Activated T-helper 1 cell treated with anti-CD3 and anti-CD28 coated beads, Interleukin-2, amount 50 U/mL, for 16 hours (primary cell): ENCODE results near the gene MFSD6.
"Not testable (repeated sequence)": the region's sequence is repeated elsewhere in the genome, so short reads cannot be mapped to it uniquely, and the experiment has no call there.

Experiments
- DNase-seq, 2 donors: peaks; one replicate each; pipeline ENCODE4 v3.0.0-alpha.2; 2020; ENCODE audit warnings: low read depth in 1 of 2, low spot score in 1 of 2

Gene MFSD6

GRCh38 chr2:190407662-190408537 lies at the start of gene MFSD6:
TSS of gene MFSD6 (plus strand) at chr2:190408355. CDS start at chr2:190436030, 27,675 bp downstream.
- peak; percentile 34 to 46 for DNase-seq

DNA sequence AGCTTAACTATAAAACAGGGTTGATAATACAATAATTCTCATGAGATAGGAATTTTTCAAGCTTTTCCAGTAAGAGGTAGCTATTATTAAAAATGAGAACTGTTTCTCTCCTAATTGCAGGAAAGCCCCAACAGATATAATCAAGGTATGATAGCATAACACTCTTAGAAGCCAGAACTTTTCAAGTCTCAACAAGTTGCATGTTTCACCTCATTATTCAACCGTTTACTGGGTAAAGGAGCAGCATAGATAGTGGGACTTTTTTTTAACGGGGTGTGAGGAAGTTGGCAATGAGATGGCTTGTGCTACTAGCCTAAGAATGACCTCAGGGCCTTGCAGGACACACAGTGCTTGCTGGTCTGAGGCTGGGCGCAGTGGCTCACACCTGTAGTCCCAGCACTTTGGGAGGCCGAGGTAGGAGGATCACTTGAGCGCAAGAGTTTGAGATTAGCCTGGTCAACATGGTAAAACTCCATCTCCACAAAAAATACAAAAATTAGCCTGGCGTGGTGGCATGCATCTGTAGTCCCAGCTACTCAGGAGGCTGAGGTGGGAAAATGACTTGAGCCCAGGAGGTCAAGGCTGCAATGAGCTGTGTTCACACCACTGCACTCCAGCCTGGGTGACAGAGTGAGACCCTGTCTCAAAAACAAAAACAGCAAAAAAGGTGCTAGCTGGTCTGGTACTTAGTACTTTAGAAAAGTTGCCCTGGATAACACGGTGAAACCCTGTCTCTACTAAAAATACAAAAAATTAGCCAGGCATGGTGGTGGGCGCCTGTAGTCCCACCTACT lies 49.3 kb upstream of the MFSD6 start:
- not testable (repeated sequence) for DNase-seq

DNA sequence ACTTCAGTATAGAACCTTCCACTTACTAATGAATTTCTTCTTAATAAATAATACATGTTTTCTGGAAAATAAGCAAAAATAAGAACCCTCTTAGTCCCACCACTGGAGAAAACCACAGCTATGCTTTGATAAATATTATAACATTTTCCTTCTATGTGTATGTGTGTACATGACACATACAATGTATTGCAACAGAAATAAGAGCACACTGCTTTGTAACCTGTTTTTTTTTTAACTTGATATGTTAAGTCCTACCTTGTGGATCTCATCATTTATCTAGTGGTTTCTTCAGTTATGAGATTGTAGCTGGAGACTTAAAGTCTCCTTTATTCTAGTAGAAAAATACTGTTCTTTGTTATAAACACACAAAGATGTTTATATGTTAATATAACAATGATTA lies 47.6 kb upstream of the MFSD6 start:
- no peak for DNase-seq

DNA sequence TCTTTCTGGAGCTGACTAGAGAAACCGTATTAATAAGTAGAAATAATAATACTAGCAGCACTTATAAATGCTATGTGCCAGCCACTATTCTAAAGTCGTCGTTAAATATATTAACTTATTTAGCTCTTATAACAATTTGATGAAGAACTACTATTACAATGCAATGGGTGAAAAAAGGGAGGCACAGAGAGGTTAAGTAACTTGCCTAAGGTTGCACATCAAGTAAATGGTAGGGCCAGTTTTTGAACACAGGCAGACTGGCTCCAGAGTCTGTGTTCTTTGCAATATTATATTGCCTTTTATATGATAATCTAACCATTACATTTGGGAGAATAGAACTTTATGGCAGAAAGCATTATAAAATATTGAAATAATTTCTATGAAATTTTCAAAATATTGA lies 47.2 kb upstream of the MFSD6 start:
- DNase-seq, result no peak

DNA sequence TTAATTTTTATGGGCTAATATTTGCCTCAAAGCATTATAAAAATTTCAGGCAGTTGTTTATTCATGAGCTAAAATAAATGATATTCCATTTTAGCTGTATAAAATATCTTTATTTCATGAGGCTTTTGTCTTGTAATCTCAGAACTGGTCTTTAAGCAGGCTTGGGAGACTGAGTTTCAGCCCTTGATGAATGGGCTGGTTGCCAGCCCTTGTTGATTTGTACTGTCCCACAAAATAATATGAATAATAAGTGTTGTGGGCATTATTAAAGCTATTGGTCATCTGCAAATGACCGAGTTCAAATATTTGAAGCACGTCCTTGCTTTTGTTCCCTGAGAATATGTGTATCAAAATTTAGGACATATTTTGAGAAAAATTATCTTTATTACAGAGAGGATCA lies 46.6 kb upstream of the MFSD6 start:
- DNase-seq, result no peak

DNA sequence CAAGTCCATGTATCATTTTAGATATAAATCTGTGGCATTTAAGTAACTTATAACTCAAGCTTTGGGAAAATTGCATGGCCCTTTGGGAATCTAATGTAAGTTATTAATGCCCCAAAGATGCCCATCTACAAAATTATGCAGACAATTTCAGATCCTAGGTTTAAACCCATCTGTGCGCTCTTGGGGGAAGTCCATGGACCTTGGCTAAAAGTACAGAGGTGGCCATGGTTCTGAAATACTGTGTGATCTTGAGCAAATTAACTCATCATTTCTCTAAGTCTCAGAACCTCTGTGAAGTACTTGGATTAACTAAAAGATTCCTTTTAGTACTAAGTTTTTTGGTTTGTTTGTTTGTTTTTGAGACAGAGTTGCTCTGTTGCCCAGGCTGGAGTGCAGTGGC lies 45.3 kb upstream of the MFSD6 start:
- no peak for DNase-seq

- no peak for DNase-seq
These were observed 42.5 kb upstream of the MFSD6 start for GRCh38 chr2:190365499-190366204.

DNA sequence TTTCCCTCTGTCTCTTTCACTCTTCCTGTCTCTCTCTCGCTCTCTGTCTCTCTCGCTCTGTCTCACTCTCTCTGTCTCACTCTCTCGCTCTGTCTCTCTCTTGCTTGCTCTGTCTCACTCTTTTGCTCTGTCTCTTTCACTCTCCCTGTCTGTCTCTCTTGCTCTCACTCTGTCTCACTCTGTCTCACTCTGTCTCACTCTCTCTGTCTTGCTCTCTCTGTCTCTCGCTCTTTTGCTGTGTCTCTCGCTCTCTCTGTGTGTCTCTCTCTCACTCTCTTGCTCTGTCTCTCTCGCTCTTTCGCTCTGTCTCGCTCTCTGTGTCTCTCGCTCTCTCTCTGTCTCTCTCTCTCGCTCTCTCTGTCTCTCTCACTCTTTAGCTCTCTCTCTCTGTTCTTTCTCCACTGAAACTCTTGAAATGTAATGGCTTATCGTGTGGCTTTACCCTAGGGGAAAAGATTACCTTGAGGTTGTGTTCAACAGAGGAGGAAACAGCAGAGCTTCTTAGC lies 41.9 kb upstream of the MFSD6 start:
- DNase-seq, result no peak

DNA sequence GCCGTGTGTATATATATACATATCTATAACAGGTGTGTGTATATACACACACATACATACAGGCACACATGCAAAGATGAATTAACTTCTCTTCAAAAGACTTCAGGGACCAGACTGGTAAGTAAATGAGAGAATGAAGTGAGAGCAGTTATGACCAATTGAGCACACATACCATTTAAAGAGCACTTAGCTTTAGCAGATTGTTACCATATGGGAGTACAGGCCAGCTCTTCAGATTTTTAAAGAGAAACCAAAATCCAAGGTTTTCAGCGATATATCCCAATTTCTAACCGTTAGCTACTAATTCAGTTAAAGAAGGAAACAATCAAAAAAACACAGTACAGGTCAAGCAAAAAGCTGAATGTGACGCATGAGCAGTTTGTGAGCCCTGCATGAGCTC lies 41.1 kb upstream of the MFSD6 start:
- DNase-seq, result no peak

DNA sequence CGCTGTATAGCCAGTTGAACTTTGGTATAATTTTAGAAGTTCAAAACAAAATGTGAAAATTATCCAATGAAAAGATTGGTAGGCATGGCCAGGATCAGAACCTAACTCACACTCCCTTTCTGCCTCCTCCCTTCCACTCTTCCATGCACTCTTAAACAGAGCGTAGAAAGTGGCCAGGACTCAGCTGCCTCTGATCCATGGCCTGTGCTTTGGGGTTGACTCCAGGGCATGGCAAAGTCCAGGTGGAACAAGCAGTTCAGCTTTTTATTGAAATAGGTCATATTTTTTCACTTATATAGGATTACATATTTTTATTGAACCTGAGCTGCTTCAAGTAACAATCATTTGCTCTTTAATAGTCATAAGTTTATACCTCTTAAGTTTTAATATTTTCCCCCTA lies 38.5 kb upstream of the MFSD6 start:
- no peak for DNase-seq

- DNase-seq, result no peak
These were observed 32.1 kb upstream of the MFSD6 start for GRCh38 chr2:190376083-190376482.

DNA sequence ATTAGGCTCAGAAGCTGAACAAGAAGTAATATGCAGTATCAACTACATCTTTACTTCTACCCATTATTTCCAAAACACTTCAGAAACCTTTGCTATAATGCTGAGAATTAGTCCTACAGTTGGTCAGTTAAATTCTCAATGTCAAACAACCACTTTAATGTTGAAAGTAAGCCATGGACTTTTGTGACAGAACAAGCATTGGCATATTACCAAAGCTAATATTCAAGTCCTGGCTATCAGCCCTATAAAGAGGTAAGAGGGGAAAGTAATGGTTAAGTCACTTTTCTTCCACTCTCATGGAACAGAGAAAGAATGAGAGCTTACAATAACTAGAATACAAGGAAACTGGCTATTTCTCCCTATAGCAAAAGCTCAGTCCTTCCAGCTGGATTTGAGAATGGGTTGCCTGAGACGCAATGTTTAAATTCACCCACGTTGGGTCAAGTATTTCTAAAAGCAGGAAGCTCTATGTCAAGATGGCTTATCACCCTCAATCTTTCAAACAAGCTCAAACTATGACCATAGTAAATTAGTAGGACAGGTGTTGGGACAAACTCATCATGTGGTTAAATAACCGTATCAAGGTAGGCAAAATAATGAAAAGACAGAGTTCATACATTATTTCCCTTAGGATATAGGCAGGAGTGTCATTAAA lies 31.4 kb upstream of the MFSD6 start:
- DNase-seq, result no peak

DNA sequence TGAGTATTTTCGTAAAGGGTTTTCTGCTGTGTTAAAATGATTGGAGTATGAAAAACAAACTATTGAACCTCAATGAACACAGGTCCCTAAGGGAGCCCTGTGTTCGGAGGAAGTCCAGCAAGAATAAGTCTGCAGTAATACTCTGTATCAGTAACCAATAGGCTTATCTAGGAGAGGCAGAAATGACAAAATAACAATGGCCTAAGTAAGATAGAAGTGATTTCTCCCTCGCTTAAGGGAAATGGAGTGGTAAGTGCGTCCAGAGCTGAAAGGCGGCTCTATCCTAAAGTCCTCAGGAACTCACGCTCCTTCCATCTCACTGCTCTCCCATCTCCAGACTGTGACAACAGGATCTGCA lies 29.3 kb upstream of the MFSD6 start:
- DNase-seq, result no peak

GRCh38 chr2:190379249-190379964 lies 28.7 kb upstream of the MFSD6 start:
- no peak for DNase-seq

- no peak for DNase-seq
These were observed 27.2 kb upstream of the MFSD6 start for GRCh38 chr2:190380962-190381412.

GRCh38 chr2:190382851-190383250 lies 25.3 kb upstream of the MFSD6 start:
- DNase-seq, result no peak

DNA sequence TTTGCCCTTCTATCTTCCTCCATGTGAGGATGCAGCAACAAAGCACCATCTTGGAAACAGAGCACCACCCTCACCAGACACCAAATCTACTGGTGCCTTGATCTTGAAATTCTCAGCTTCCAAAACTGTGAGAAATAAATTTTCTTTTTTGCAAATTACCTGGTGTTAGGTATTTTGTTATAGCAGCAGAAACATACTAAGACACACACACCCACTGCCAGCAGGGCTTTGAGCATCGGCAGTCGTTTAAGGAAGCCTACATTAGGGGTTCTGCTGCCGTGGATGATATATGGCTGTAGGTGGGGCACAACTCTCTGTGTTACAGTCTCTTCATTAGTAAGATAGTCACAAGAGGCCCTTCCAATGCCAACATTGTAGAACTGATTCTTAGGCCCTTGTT lies 20.7 kb upstream of the MFSD6 start:
- DNase-seq, result no peak

GRCh38 chr2:190396271-190396670 lies 11.9 kb upstream of the MFSD6 start:
- no peak for DNase-seq

- DNase-seq, result no peak
These were observed 5.1 kb upstream of the MFSD6 start for GRCh38 chr2:190402986-190403603.

DNA sequence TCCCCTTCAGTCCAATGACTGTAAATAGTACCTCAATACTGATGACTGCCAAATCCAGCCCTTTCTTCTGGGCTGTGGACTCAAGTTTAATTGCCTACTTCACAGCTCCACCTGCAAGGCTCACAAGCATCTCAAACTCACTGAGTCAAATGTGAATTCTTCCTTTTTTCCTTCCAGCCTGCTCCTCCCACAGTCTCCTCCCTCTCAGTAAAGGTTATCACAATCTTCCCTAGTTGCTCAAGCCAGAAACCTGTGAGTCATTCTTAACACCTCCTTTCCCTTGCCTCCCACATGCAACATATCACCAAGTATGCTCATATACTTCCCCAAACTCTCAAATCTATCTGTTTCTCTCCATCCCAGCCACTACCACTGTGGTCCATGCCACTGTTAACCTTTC lies 3.7 kb upstream of the MFSD6 start:
- DNase-seq, result no peak
